GM12878 (cell line): Measurements from ENCODE around the gene GPR119. TPM values are rescaled to one million over a fixed set of nuclear protein-coding genes. Genes with fewer than 3 reads are reported as not detected.

Experiments
- ATAC-seq: fragments of 200-7000 bp; cut with Tn5 transposase; 3 replicates; pipeline ENCODE4 v1.9.1; 2020; ENCODE audit warnings: mild to moderate bottlenecking, moderate library complexity
- BruUV-seq: library from RNA; stranded (reverse); fragments of 400-500 nt; replicated peaks from 2 replicates; lab custom pipeline; 2021; lab: Mats Ljungman, UMichigan
- CTCF ChIA-PET: fragments of 300-600 bp; sonication (Branson Sonifier 250); formaldehyde crosslinking; extraction: SDS; loops from one replicate; lab custom pipeline; 2021; ENCODE audit warnings: inconsistent platforms; lab: Yijun Ruan, JAX
- POLR2A ChIA-PET: fragments of 350-600 bp; formaldehyde crosslinking; extraction: SDS; loops from one replicate; lab custom pipeline; 2021; ENCODE audit warnings: inconsistent platforms; lab: Charles Lee
- RAD21 ChIA-PET: fragments of 300-600 bp; sonication (Branson Sonifier 250); formaldehyde crosslinking; loops from one replicate; lab custom pipeline; 2023; ENCODE audit warnings: antibody characterized with exemption; ENCODE audit not compliant: unreplicated experiment; lab: Charles Lee
- SMC1A ChIA-PET: fragments of 300-600 bp; sonication (Branson Sonifier 250); formaldehyde crosslinking; loops from one replicate; lab custom pipeline; 2023; ENCODE audit not compliant: unreplicated experiment, uncharacterized antibody; lab: Charles Lee
- DNase-seq: peaks from one replicate; pipeline ENCODE4 v3.0.0-alpha.2; 2011; ENCODE audit warnings: low read depth, low spot score
- FAIRE-seq: peaks from 3 replicates; lab custom pipeline; 2011; peaks lifted over from hg19 to GRCh38; lab: Jason Lieb, UNC
- H2AFZ ChIP-seq: 2 replicates; pipeline ENCODE4 v1.6.0; 2011; ENCODE audit warnings: low read depth, low read length, control low read depth; ENCODE audit not compliant: control insufficient read depth
- H3K27ac ChIP-seq: 2 replicates; pipeline ENCODE4 v1.5.1; 2011; ENCODE audit warnings: control low read depth; ENCODE audit not compliant: control insufficient read depth, insufficient read depth
- H3K27me3 ChIP-seq, 2 experiments: replicated peaks in 1 of 2; 2 replicates each; pipeline versions ENCODE4 v1.6.0 to v1.6.1; 2011; ENCODE audit warnings: low read length in 1 of 2; ENCODE audit not compliant: control insufficient read depth in 2 of 2, insufficient read depth in 2 of 2
- H3K36me3 ChIP-seq, 2 experiments: 2 replicates each; pipeline ENCODE4 v1.5.1; 2011; ENCODE audit warnings: low read length in 1 of 2; ENCODE audit not compliant: control insufficient read depth in 2 of 2, insufficient read depth in 2 of 2
- H3K4me1 ChIP-seq: 2 replicates; pipeline ENCODE4 v1.6.1; 2011; ENCODE audit warnings: mild to moderate bottlenecking, low read length, moderate library complexity, mixed read lengths; ENCODE audit not compliant: control insufficient read depth, insufficient read depth
- H3K4me2 ChIP-seq: 2 replicates; pipeline ENCODE4 v1.6.0; 2011; ENCODE audit warnings: control low read depth; ENCODE audit not compliant: control insufficient read depth, insufficient read depth
- H3K4me3 ChIP-seq: fragments of 200-600 bp; sonication (generic); 2 replicates; pipeline ENCODE4 v1.5.1; 2016
- H3K79me2 ChIP-seq: 2 replicates; pipeline ENCODE4 v1.6.0; 2011; ENCODE audit warnings: low read length; ENCODE audit not compliant: control insufficient read depth, insufficient read depth
- H3K9ac ChIP-seq: 2 replicates; pipeline ENCODE4 v1.8.0; 2011; ENCODE audit warnings: low read length, control low read depth, mixed read lengths; ENCODE audit not compliant: control insufficient read depth, insufficient read depth
- H3K9me3 ChIP-seq: replicated peaks from 3 replicates; pipeline ENCODE4 v1.5.1; 2011; ENCODE audit warnings: mild to moderate bottlenecking, low read length; ENCODE audit not compliant: control insufficient read depth, insufficient read depth
- H4K20me1 ChIP-seq: 2 replicates; pipeline ENCODE4 v1.6.0; 2011; ENCODE audit not compliant: control insufficient read depth, insufficient read depth
- BACH1 ChIP-seq: fragments of 450-650 bp; IDR thresholded peaks from 2 replicates; pipeline ENCODE4 v1.6.1; 2017; ENCODE audit warnings: mild to moderate bottlenecking, borderline replicate concordance
- BCL3 ChIP-seq: IDR thresholded peaks from 2 replicates; pipeline ENCODE4 v1.6.1; 2011; ENCODE audit warnings: borderline replicate concordance, low read depth, mild to moderate bottlenecking, moderate library complexity, low read length; ENCODE audit not compliant: insufficient read depth, poor library complexity, severe bottlenecking
- CEBPB ChIP-seq, 2 experiments: fragments of 150-350 bp in 1 of 2; IDR thresholded peaks; 2 replicates each; pipeline ENCODE4 v1.6.1; 2012 to 2014; ENCODE audit warnings: low read depth in 2 of 2, low read length in 2 of 2, borderline replicate concordance in 1 of 2, inconsistent platforms in 1 of 2
- CHD4 ChIP-seq: fragments of 200-600 bp; sonication (generic); IDR thresholded peaks from 2 replicates; pipeline ENCODE4 v1.6.1; 2016; ENCODE audit warnings: mild to moderate bottlenecking
- GATAD2B ChIP-seq: fragments of 450-650 bp; conservative IDR thresholded peaks from 2 replicates; pipeline ENCODE4 v1.6.1; 2017; ENCODE audit warnings: low read depth, mild to moderate bottlenecking, moderate library complexity
- HSF1 ChIP-seq: fragments of 150-350 bp; IDR thresholded peaks from 2 replicates; pipeline ENCODE4 v1.6.1; 2014; ENCODE audit warnings: mild to moderate bottlenecking, low read depth, low read length
- KLF5 ChIP-seq: fragments of 450-650 bp; IDR thresholded peaks from 2 replicates; pipeline ENCODE4 v1.6.1; 2014; ENCODE audit warnings: mild to moderate bottlenecking; ENCODE audit not compliant: partially characterized antibody
- MTA3 ChIP-seq: IDR thresholded peaks from 2 replicates; pipeline ENCODE4 v1.6.1; 2012; ENCODE audit warnings: low read length, inconsistent platforms, borderline replicate concordance
- MXI1 ChIP-seq: fragments of 150-350 bp; IDR thresholded peaks from 2 replicates; pipeline ENCODE4 v1.6.1; 2011; ENCODE audit warnings: low read depth, mild to moderate bottlenecking, inconsistent platforms, low read length, improper control_type of control experiment
- MYC ChIP-seq: IDR thresholded peaks from 2 replicates; pipeline ENCODE4 v1.6.1; 2011; ENCODE audit warnings: mild to moderate bottlenecking, low read length, moderate library complexity, inconsistent platforms; ENCODE audit not compliant: insufficient read depth, insufficient replicate concordance, insufficient read length, severe bottlenecking
- NKRF ChIP-seq: fragments of 450-650 bp; conservative IDR thresholded peaks from 2 replicates; pipeline ENCODE4 v1.6.1; 2017; ENCODE audit warnings: mild to moderate bottlenecking, moderate library complexity
- POLR2A ChIP-seq: IDR thresholded peaks from 2 replicates; pipeline ENCODE4 v1.6.1; 2011; ENCODE audit warnings: low read depth, mild to moderate bottlenecking, low read length
- SP1 ChIP-seq: IDR thresholded peaks from one replicate; pipeline ENCODE4 v1.6.1; 2011; ENCODE audit warnings: low read depth, low read length
- SREBF2 ChIP-seq: IDR thresholded peaks from 2 replicates; pipeline ENCODE4 v1.6.1; 2012; ENCODE audit warnings: mild to moderate bottlenecking, low read length
- ZNF384 ChIP-seq: IDR thresholded peaks from 2 replicates; pipeline ENCODE4 v1.6.1; 2012; ENCODE audit warnings: low read depth, mild to moderate bottlenecking, low read length, improper control_type of control experiment, borderline replicate concordance
- ZNF687 ChIP-seq: fragments of 450-650 bp; IDR thresholded peaks from 2 replicates; pipeline ENCODE4 v1.6.1; 2017; ENCODE audit warnings: mild to moderate bottlenecking, moderate library complexity
- WGBS: methylation state at CpG from one replicate; pipeline ENCODE4 v1.1.6; 2016; ENCODE audit warnings: low lambda C conversion rate; ENCODE audit not compliant: insufficient replicate concordance, insufficient coverage; ENCODE audit errors: missing lambda C conversion rate; 5-methylcytosine and 5-hydroxymethylcytosine counted together
- in situ Hi-C: fragments of 300-500 bp; cut with MboI; formaldehyde crosslinking; loops from 9 replicates; pipeline ENCODE4 v1.14.3; 2018; ENCODE audit warnings: mixed read lengths
- intact Hi-C: fragments of 100-400 bp; cut with micrococcal nuclease; formaldehyde crosslinking; loops from one replicate; pipeline ENCODE4 v1.14.2; 2022; ENCODE audit not compliant: unreplicated experiment
- polyA plus RNA-seq, 11 experiments: library from polyadenylated mRNA; depleted of rRNA in 4 of 11; unstranded in 6 of 11; stranded (reverse) in 5 of 11; fragments of >200 nt; fragmentation: Nextera tagmentation in 4 of 11; fragmentation: Illumina TruSeq in 1 of 11; extraction: Ambion mirVana in 4 of 11; extraction: Trizol in 1 of 11; gene quantifications; 1 replicate in 1 of 11; 2 replicates in 10 of 11; pipeline versions ENCODE4 v1.2.1 to v1.2.3, GENCODE V29; 2011 to 2016; ENCODE audit warnings: inconsistent platforms in 2 of 11, missing spikeins in 2 of 11, low read depth in 1 of 11
- total RNA-seq, 4 experiments: library from RNA; depleted of rRNA in 3 of 4; stranded (reverse); fragments of >200 nt in 3 of 4; fragmentation: Illumina TruSeq in 1 of 4; extraction: Trizol in 1 of 4; gene quantifications; 2 replicates each; pipeline versions ENCODE4 v1.2.1 to v1.2.3, GENCODE V29; 2013 to 2021

Gene GPR119
- total and polyA plus RNA-seq, 10 of the 15 experiments (the other 5 are each of a cell fraction or from before 2014, with no cell fraction given) = not detected

GRCh38 chrX:130395341-130395740 lies 9.9 kb upstream of the GPR119 start:
- no TSS peak for BruUV-seq
- CTCF ChIA-PET = interaction anchor here (0.9 to 1.7 kb wide), 2 partner anchors 10 to 13 kb away, joined by 4 read pairs; partner anchors contain the start of gene GPR119
- RAD21 ChIA-PET = interaction anchor here (1.0 kb wide), 1 partner anchor 522 kb away, joined by 3 read pairs; no protein-coding TSS in a partner anchor
- Histone ChIP-seq H3K9ac (no peak overlapping the region), H3K27ac (no peak overlapping the region), H2AFZ (no peak overlapping the region), H3K4me2 (no peak overlapping the region), H3K4me1 (no peaks in the 10 kb centered on the region), H3K79me2 (no peaks in the 10 kb centered on the region), H3K36me3 (no peaks in the 10 kb centered on the region), H4K20me1 (no peaks in the 10 kb centered on the region), H3K9me3 (no peaks in the 10 kb centered on the region), H3K4me3 (no peak overlapping the region), H3K27me3 (0 out of 4 replicates have a peak, but pooled peaks cover 0 to 2% of the 10 kb centered on the region in 2 experiments)
- ATAC-seq (no peak), DNase-seq (no peak), FAIRE-seq (no peak)
- intact Hi-C loops (no loop called here), in situ Hi-C loops (no loop called here)
- SMC1A ChIA-PET = interaction anchor here (0.6 to 1.3 kb wide), 2 partner anchors 18 to 519 kb away, joined by 3 read pairs; no protein-coding TSS in a partner anchor
- 25% methylated on average over 7 of the region's 7 CpGs for WGBS
- POLR2A ChIA-PET = no interaction called here
- TF ChIP-seq SP1 (no peak), NKRF (no peak), BACH1 (no peak), ZNF687 (no peak), KLF5 (no peak), CHD4 (no peak), MTA3 (no peak), MXI1 (no peak), SREBF2 (no peak), CEBPB (IDR thresholded peaks at IDR 0.05; ENCODE audit: borderline replicate concordance in 1 of 2, low read depth in 2 of 2, low read length in 2 of 2) (no peak), GATAD2B (no peak), HSF1 (no peak), BCL3 (no peak), POLR2A (no peak), ZNF384 (no peak), MYC (no peak)
